GM10847 (cell line): ENCODE measurements around the gene CHIT1.
A peak's percentile ranks its signal among the peaks of the same experiment; 100 is the strongest.

Experiments used
- POLR2A ChIP-seq: IDR thresholded peaks from 2 replicates; pipeline ENCODE4 v1.6.1; 2011; ENCODE audit not compliant: insufficient read length; ENCODE audit errors: extremely low read depth

CHIT1 gene

GRCh38 chr1:203229471-203230135 is at the start of gene CHIT1:
TSS of gene CHIT1 (minus strand) at chr1:203229673. CDS start at chr1:203229636, 37 bp downstream.
- no peak for TF ChIP-seq POLR2A

DNA sequence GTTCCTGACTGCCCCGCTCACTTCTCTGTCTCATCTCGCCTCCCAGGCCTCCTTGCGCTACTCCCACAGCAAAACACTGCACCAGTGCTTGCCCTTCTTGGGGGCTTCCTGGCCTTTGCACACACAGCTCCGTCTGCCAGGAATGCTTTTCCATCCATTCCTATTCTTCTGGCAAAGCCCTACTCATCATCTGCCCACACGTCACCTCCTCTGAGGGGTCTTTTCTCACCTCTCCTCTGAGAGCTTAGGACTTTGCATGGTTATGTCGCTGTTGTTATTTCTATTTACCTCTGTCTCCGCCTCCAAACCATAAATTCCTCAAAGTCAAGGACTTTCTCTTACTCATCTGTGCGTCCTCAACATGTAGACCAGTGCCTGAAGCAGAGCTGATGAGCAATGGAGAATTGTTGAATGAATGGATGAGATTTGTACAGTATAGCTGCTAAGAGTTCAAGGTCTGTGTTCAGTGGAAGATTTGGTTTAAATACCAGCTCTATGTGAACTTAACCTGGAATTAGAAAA is 49.5 kb upstream of the CHIT1 start:
- TF ChIP-seq POLR2A, result no peak

GRCh38 chr1:203278082-203278884 is 48.8 kb upstream of the CHIT1 start:
- no peak for TF ChIP-seq POLR2A

- TF ChIP-seq POLR2A, result no peak
Observed at GRCh38 chr1:203276916-203277545, 47.6 kb upstream of the CHIT1 start.

GRCh38 chr1:203276408-203276807 is 46.9 kb upstream of the CHIT1 start:
- TF ChIP-seq POLR2A, result no peak

DNA sequence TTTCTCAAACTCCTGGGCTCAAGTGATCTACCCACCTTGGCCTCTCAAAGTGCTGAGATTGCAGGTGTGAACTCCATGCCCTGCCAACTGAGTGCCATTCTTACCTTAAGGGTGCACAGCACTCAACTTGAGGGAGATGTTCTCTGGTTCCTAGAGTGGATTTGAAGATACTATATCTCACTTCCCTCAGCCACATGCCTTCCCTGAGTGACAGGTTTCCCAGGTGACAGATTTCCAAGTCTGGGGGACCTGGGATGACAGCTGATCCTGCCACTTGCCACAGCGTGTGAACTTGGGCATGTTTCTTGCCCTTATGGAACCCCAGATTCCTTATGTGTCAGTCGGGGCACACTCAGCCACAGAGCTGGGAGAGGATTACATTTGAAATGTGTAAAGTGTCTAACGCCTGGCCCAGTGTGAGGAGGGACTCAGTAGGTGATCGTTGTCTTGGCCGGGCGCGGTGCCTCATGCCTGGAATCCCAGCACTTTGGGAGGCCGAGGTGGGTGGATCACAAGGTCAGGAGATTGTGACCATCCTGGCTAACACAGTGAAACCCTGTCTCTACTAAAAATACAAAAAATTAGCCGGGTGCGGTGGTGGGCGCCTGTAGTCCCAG is 46.3 kb upstream of the CHIT1 start:
- TF ChIP-seq POLR2A, result no peak

GRCh38 chr1:203274603-203275381 is 45.3 kb upstream of the CHIT1 start:
- no peak for TF ChIP-seq POLR2A

DNA sequence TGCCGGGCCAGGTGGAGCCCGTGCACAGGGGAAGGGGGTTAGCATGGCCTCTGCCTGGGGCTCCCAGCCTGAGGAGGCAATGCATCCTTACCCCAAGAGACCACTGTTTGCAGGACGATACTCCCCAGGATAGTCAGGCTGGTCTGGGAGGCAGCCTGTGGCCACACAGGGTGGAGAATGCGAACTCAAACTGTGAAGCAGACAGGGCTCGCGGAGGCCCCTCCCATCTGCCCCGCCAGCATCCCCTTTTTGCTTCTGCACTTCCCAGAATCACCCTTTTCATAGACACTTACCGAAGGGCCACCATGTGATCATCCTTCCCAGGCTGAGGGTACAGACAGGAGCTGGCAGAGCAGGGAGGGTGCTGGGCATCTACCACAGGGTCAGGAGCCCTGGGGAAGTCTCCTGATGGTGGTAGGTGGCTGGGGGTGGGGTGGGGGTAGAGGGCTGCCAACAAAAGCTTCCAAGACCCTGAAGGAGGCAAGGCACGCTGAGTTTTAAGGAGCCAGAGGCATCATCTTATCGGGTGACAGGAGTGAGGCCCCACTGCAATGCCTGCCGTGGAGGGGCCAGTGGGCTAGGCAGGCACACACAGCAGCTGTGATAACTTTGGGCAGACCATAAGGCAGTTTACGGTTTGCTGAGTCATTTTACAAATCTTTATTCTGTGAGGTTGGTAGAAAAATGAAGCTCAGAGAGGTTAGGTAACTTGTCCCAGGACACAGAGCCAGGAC is 44.6 kb upstream of the CHIT1 start:
- peak; percentile 44 for TF ChIP-seq POLR2A

GRCh38 chr1:203273206-203273868 is 43.9 kb upstream of the CHIT1 start:
- peak; percentile 31 for TF ChIP-seq POLR2A

DNA sequence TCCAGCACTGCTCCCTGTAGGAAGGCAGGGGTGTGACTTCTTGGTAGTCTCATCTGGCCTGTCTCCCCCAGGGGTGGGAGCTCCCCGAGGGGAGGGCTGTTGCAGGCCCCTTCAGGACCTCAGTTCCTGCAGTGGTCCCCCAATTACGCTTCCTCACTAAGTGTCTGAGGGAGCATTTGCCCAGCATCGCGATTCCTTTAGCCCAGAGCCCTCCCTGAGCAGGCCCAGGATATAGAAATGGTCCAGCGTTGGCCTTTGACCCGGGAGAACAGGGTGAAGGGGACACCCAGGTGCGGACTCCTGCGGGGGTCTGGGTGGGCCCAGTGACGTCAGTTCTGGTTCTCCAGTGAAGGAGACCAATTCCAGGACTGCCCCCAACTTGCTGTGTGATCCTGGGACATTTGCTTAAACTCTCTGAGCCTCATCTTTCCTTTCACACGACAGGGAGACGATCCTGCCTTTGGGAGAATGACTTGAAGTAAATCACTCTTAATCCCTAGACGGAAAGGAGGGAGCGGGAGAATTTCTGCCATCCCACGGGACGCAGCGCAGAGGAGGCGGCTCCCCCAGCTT is 43.2 kb upstream of the CHIT1 start:
- no peak for TF ChIP-seq POLR2A

DNA sequence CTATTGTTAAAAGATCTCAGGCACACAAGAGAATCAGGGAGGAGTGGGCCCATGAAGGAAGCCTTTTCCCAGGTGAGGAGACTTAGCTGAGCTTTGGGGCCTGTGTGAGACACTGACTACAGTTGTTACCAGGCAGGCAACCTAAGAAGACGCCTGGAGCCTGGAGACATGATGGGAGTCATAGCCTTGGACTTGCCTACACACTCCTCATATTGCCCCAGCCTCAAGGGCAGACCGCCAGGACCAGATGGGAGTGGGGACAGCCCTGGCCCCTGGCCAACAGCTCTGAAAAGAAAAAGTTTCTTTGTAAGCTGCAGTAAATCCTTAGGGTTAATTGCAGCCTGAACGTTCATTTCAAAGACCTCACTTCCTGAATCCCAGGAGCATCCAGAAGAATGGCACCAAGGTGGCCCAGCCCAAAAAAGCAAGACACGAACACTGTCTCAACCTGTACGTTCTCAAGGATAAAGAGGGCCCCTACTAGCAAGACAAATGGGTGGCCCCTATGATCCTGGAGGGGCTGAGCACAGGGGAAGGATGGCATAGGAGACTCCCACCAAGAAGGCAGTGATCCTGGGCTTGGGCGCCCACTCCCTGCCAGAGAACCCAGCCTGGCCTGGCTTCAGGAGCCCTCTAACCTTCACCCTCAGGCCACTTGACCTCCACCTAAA is 42.6 kb upstream of the CHIT1 start:
- TF ChIP-seq POLR2A, result no peak

GRCh38 chr1:203271018-203271743 is 41.7 kb upstream of the CHIT1 start:
- TF ChIP-seq POLR2A, result no peak
